Stimulated activated naive CD8-positive, alpha-beta T cell treated with anti-CD3 and anti-CD28 coated beads, Interleukin-15, Interleukin-2, amounts not matched to agents 100 ng/mL and 50 ng/mL, for 24 hours (primary cell): ENCODE results near the gene FAM111B.
"Not testable (repeated sequence)": the region's sequence is repeated elsewhere in the genome, so short reads cannot be mapped to it uniquely, and the experiment has no call there.

Source experiments
- H3K27ac Mint-ChIP-seq: one replicate; pipeline ENCODE4 v1.8.0; 2021; ENCODE audit warnings: mild to moderate bottlenecking, mixed read lengths
- H3K27me3 Mint-ChIP-seq: one replicate; pipeline ENCODE4 v1.8.0; 2021; ENCODE audit warnings: mixed read lengths
- H3K36me3 Mint-ChIP-seq: one replicate; pipeline ENCODE4 v1.8.0; 2021; ENCODE audit warnings: low read depth, mixed read lengths
- H3K4me1 Mint-ChIP-seq: one replicate; pipeline ENCODE4 v1.8.0; 2021; ENCODE audit warnings: low read depth, mixed read lengths
- H3K4me3 Mint-ChIP-seq: one replicate; pipeline ENCODE4 v1.8.0; 2021; ENCODE audit warnings: mild to moderate bottlenecking, mixed read lengths
- H3K9me3 Mint-ChIP-seq: one replicate; pipeline ENCODE4 v1.8.0; 2021; ENCODE audit warnings: mixed read lengths

FAM111B gene

GRCh38 chr11:59093576-59093975 is 13.5 kb upstream of the FAM111B start:
- H3K9me3 Mint-ChIP-seq, H3K27ac Mint-ChIP-seq, H3K36me3 Mint-ChIP-seq, H3K4me3 Mint-ChIP-seq: not testable (repeated sequence)
- peaks cover 10% of the 10 kb centered on the region for H3K4me1 Mint-ChIP-seq
- peaks cover 20% of the 10 kb centered on the region for H3K27me3 Mint-ChIP-seq

- Mint-ChIP-seq H3K27me3 (peaks cover 23% of the 10 kb centered on the region), H3K4me1 (peaks cover 10% of the 10 kb centered on the region)
- not testable (repeated sequence) for H3K4me3 Mint-ChIP-seq, H3K27ac Mint-ChIP-seq, H3K9me3 Mint-ChIP-seq, H3K36me3 Mint-ChIP-seq
Measured at GRCh38 chr11:59095225-59095624, 11.8 kb upstream of the FAM111B start.

GRCh38 chr11:59095972-59096575 is 11.0 kb upstream of the FAM111B start:
- H3K27me3 Mint-ChIP-seq: peaks cover 30% of the 10 kb centered on the region
- not testable (repeated sequence) for H3K4me3 Mint-ChIP-seq, H3K9me3 Mint-ChIP-seq, H3K27ac Mint-ChIP-seq, H3K36me3 Mint-ChIP-seq
- peaks cover 13% of the 10 kb centered on the region for H3K4me1 Mint-ChIP-seq

DNA sequence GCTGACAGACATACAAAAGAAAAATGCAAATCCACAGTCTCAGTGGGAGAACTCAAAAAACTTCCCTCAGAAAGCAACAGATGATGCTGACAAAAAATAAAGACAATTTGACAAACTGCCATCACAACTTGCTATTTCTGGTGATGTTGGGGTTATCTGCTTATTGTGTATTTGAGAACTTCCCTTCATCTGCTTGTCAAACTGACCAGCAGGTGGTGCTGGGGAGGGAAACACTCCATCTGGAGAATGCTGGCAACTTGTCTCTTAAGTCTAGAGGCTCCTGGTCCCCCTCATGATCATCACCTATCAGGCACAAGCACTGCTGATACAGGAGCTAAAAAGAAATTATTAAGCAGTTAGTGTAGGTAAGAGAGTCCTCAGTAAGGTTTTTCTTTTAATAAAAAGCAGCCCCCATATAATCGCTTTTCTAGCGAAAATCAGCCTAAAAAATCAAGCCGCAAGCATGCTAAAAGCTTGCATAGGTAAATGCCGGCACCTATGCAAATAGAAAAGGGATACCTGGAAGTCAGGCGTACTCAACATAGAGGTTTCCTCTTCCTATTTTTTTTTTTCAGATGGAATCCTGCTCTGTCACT is 9.8 kb upstream of the FAM111B start:
- Mint-ChIP-seq H3K4me1 (peaks cover 23% of the 10 kb centered on the region), H3K36me3 (no peaks in the 10 kb centered on the region), H3K27me3 (peaks cover 33% of the 10 kb centered on the region), H3K27ac (peak overlapping the region; percentile 3), H3K4me3 (no peak overlapping the region), H3K9me3 (no peaks in the 10 kb centered on the region)

DNA sequence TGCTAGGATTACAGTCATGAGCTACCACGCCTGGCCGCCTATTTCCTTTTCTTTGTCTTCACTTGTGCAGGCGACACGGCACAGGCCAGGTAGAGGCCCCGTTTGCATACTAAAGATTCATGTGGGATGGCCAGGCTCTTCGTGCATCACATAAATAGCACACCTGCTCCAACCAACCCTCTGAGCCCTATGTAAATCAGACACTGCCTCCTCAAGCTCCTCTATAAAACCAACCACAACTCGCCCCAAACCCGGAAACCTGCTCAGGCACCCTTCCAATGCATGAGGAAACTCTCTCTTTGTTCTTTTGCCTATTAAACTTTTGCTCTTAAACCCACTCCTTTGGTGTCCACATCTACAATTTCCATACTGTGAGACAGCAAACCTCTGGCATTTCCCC is 9.1 kb upstream of the FAM111B start:
- H3K36me3 Mint-ChIP-seq, H3K27ac Mint-ChIP-seq, H3K4me3 Mint-ChIP-seq, H3K9me3 Mint-ChIP-seq: not testable (repeated sequence)
- Mint-ChIP-seq H3K27me3 (peaks cover 28% of the 10 kb centered on the region), H3K4me1 (peaks cover 30% of the 10 kb centered on the region)

GRCh38 chr11:59102259-59102765 is 4.7 kb upstream of the FAM111B start:
- Mint-ChIP-seq H3K4me3 (peak overlapping the region; percentile 75), H3K36me3 (no peaks in the 10 kb centered on the region), H3K4me1 (peaks cover 49% of the 10 kb centered on the region), H3K27me3 (peaks cover 50% of the 10 kb centered on the region), H3K27ac (peak overlapping the region; percentile 56), H3K9me3 (no peaks in the 10 kb centered on the region)

DNA sequence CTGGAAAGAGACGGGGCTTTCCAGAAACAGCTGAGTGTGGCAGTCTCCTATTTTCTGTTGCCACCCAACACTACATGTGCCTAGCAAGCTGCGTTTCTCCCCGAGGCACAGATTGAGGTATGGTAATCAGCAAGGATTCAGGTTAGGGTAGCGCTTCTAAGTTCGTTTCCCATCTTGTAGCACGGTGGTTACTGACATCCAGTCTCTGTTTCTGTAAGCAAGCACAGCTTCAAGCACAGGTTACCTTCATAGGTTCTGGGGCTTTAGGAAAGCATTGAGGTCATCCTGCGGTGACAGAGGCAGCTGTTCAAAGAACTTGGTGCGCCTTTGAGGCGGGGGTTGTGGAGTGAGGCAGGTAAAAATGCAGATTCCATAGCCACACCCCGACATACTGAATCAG is 684 bp downstream of the FAM111B start:
- Mint-ChIP-seq H3K36me3 (peaks cover 42% of the 10 kb centered on the region), H3K4me3 (peak overlapping the region; percentile 88), H3K4me1 (peaks cover 58% of the 10 kb centered on the region), H3K27me3 (peaks cover 33% of the 10 kb centered on the region)
- H3K9me3 Mint-ChIP-seq, H3K27ac Mint-ChIP-seq: not testable (repeated sequence)

- peaks cover 5% of the 10 kb centered on the region for H3K27me3 Mint-ChIP-seq
- H3K4me3 Mint-ChIP-seq: no peak overlapping the region
- peaks cover 26% of the 10 kb centered on the region for H3K4me1 Mint-ChIP-seq
- H3K36me3 Mint-ChIP-seq: peaks cover 87% of the 10 kb centered on the region
- H3K9me3 Mint-ChIP-seq: peaks cover 4% of the 10 kb centered on the region
- no peak overlapping the region for H3K27ac Mint-ChIP-seq
Measured at GRCh38 chr11:59112494-59112893, 5.5 kb downstream of the FAM111B start.

GRCh38 chr11:59114344-59114743 is 7.3 kb downstream of the FAM111B start:
- H3K4me1 Mint-ChIP-seq: peaks cover 8% of the 10 kb centered on the region
- no peak overlapping the region for H3K27ac Mint-ChIP-seq
- no peaks in the 10 kb centered on the region for H3K27me3 Mint-ChIP-seq
- no peak overlapping the region for H3K4me3 Mint-ChIP-seq
- H3K36me3 Mint-ChIP-seq: peaks cover 95% of the 10 kb centered on the region
- peaks cover 14% of the 10 kb centered on the region for H3K9me3 Mint-ChIP-seq

- peaks cover 89% of the 10 kb centered on the region for H3K36me3 Mint-ChIP-seq
- H3K4me3 Mint-ChIP-seq: no peak overlapping the region
- H3K27me3 Mint-ChIP-seq: no peaks in the 10 kb centered on the region
- peaks cover 14% of the 10 kb centered on the region for H3K9me3 Mint-ChIP-seq
- H3K27ac Mint-ChIP-seq: no peak overlapping the region
- H3K4me1 Mint-ChIP-seq: peaks cover 5% of the 10 kb centered on the region
Measured at GRCh38 chr11:59115553-59115952, 8.5 kb downstream of the FAM111B start.

- Mint-ChIP-seq H3K4me3 (no peak overlapping the region), H3K9me3 (peaks cover 14% of the 10 kb centered on the region), H3K27me3 (no peaks in the 10 kb centered on the region), H3K36me3 (peaks cover 80% of the 10 kb centered on the region), H3K27ac (no peak overlapping the region), H3K4me1 (no peaks in the 10 kb centered on the region)
Measured at GRCh38 chr11:59117774-59118173, 10.7 kb downstream of the FAM111B start.

DNA sequence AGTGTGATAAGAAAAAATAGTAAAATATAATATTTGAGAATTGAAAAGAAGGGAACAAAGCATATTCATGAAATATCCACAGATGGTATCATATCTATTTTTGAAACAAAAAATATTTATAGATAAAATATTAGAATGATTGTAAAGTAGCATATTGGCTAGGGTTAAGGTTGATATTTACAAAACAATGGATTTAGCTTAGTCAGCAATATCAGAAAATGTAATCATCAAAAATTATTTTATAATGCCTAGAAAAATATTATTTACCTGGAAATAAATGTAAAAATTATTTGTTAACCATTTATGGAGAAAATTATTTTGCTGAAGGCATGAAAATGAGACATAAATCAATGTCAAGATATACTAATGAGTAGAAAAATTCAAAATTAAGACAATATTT is 12.8 kb downstream of the FAM111B start:
- H3K27ac Mint-ChIP-seq: no peak overlapping the region
- H3K27me3 Mint-ChIP-seq: no peaks in the 10 kb centered on the region
- no peak overlapping the region for H3K4me3 Mint-ChIP-seq
- no peaks in the 10 kb centered on the region for H3K4me1 Mint-ChIP-seq
- peaks cover 14% of the 10 kb centered on the region for H3K9me3 Mint-ChIP-seq
- H3K36me3 Mint-ChIP-seq: peaks cover 73% of the 10 kb centered on the region

DNA sequence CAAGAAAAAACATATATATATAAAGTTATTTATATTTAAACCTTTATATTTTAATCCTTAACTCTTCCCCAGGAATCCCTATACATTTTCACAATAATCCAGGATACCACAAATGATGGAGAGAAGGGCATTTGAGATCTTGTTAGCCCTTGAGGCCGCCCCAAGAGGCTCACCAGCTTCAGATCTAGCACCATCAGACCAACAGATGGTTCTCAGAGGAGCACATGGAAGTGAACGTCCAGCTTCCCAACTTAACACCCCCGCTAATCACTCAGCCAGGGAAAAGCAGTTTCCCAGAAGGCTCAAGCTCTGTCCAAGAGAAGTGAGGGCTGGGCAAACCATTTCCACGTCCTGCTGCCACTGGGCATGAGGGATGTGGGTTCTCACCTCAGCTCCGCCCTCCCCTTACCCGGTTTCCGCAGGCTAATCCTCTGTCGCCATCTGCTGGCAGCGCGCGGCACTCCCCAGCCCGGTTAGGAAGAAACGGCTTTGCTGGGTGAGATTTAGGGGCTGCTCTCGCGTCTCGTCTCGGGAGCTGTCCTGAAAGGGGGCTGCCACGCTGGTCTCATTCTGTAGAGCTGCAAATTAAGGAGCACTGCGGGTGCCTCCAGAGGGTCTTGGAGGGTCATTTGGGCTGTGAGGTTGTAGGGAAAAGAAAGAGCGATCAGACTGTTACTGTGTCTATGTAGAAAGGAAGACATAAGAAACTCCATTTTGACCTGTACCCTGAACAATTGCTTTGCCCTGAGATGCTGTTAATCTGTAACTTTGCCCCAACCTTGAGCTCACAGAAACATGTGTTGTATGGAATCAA is 28.8 kb downstream of the FAM111B start:
- Mint-ChIP-seq H3K27ac (no peak overlapping the region), H3K9me3 (peaks cover 13% of the 10 kb centered on the region)

GRCh38 chr11:59136551-59136950 is 29.5 kb downstream of the FAM111B start:
- H3K36me3 Mint-ChIP-seq: peaks cover 23% of the 10 kb centered on the region
- peaks cover 15% of the 10 kb centered on the region for H3K4me1 Mint-ChIP-seq
- not testable (repeated sequence) for H3K27me3 Mint-ChIP-seq, H3K27ac Mint-ChIP-seq, H3K4me3 Mint-ChIP-seq
- H3K9me3 Mint-ChIP-seq: peaks cover 10% of the 10 kb centered on the region

More for the DNA sequence above, 28.8 kb downstream of the FAM111B start:
- Mint-ChIP-seq H3K36me3 (peaks cover 30% of the 10 kb centered on the region), H3K4me1 (peaks cover 8% of the 10 kb centered on the region), H3K27me3 (no peaks in the 10 kb centered on the region), H3K4me3 (peak overlapping the region; percentile 31)

DNA sequence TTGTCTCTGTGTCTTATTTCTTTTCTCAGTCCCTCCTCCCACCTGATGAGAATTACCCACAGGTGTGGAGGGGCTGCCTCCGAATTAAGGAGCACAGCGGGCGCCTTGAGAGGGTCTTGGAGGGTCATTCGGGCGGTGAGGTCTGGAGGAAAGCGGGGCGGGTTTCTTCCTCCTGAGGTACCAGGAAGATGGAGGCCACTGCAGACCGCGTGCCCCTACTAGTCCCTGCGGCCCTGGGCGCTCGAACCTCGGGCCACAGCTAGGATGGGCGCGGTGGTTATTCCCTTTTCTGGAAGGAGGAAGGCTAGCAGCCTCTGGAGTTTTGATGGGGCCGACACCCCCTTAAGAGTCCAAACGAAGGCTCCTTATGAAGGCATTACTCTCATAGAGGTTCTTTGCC is 30.2 kb downstream of the FAM111B start:
- peaks cover 22% of the 10 kb centered on the region for H3K4me1 Mint-ChIP-seq
- peaks cover 17% of the 10 kb centered on the region for H3K36me3 Mint-ChIP-seq
- peaks cover 8% of the 10 kb centered on the region for H3K9me3 Mint-ChIP-seq
- no peak overlapping the region for H3K27ac Mint-ChIP-seq
- no peaks in the 10 kb centered on the region for H3K27me3 Mint-ChIP-seq
- no peak overlapping the region for H3K4me3 Mint-ChIP-seq
